DMS153 treated with DMSO at 0.1 percent for 48 hours (cell line): ENCODE results near the gene CCDC71.

Experiments
- DNase-seq: peaks from one replicate; lab custom pipeline; 2025; ENCODE audit not compliant: unreplicated experiment; lab: John Stamatoyannopoulos, UW

Gene CCDC71

GRCh38 chr3:49170744-49171118, 4.6 kb upstream of the CCDC71 start:
- DNase-seq, result no peak

GRCh38 chr3:49166752-49167556, 823 bp upstream of the CCDC71 start:
- no peak for DNase-seq

- no peak for DNase-seq
Measured at GRCh38 chr3:49164983-49165720, 979 bp downstream of the CCDC71 start.

- no peak for DNase-seq
Measured at GRCh38 chr3:49163609-49164008, 2.5 kb downstream of the CCDC71 start.

- no peak for DNase-seq
Measured at GRCh38 chr3:49162751-49163419, 3.2 kb downstream of the CCDC71 start.

- DNase-seq, result no peak
Measured at GRCh38 chr3:49161808-49162530, 4.2 kb downstream of the CCDC71 start.

- DNase-seq, result no peak
Measured at GRCh38 chr3:49161197-49161596, 4.9 kb downstream of the CCDC71 start.

GRCh38 chr3:49158792-49159191, 7.3 kb downstream of the CCDC71 start:
- DNase-seq, result no peak

GRCh38 chr3:49158103-49158709, 7.9 kb downstream of the CCDC71 start:
- DNase-seq, result peak; percentile 3

GRCh38 chr3:49157289-49157688, 8.8 kb downstream of the CCDC71 start:
- no peak for DNase-seq

- no peak for DNase-seq
Measured at GRCh38 chr3:49153349-49153912, 12.7 kb downstream of the CCDC71 start.

- DNase-seq, result no peak
Measured at GRCh38 chr3:49151610-49152009, 14.5 kb downstream of the CCDC71 start.

GRCh38 chr3:49148159-49148558, 18.0 kb downstream of the CCDC71 start:
- no peak for DNase-seq

GRCh38 chr3:49140080-49140479, 26.1 kb downstream of the CCDC71 start:
- no peak for DNase-seq

- no peak for DNase-seq
Measured at GRCh38 chr3:49135499-49135898, 30.6 kb downstream of the CCDC71 start.

GRCh38 chr3:49134471-49135265, 31.5 kb downstream of the CCDC71 start:
- no peak for DNase-seq

GRCh38 chr3:49133226-49133951, 32.7 kb downstream of the CCDC71 start:
- peak; percentile 9 for DNase-seq

- no peak for DNase-seq
Measured at GRCh38 chr3:49132437-49133225, 33.5 kb downstream of the CCDC71 start, which contains the start of gene LAMB2. Gene LAMB2, minus strand, starts transcription at chr3:49133050. Its CDS starts 183 bp downstream, at chr3:49132867.
